Testis (tissue), 3 donors: ENCODE data around the gene KAT2B. TPM values are rescaled to one million over a fixed set of nuclear protein-coding genes. Genes with fewer than 3 reads are reported as not detected.

Experiments
- DNase-seq: peaks from one replicate; pipeline ENCODE4 v3.0.0-alpha.2; 2019
- H3K27ac ChIP-seq, 2 donors: fragments of 200-600 bp; sonication (generic); one replicate each; pipeline ENCODE4 v1.5.1; 2019
- H3K27me3 ChIP-seq: fragments of 200-600 bp; sonication (generic); one replicate; pipeline ENCODE4 v1.5.1; 2019
- H3K36me3 ChIP-seq: fragments of 200-600 bp; sonication (generic); one replicate; pipeline ENCODE4 v1.5.1; 2017; ENCODE audit warnings: low read depth; ENCODE audit errors: missing control alignments
- H3K4me1 ChIP-seq: fragments of 200-600 bp; sonication (generic); one replicate; pipeline ENCODE4 v1.5.1; 2019
- H3K4me3 ChIP-seq, 2 donors: fragments of 200-600 bp; sonication (generic); one replicate each; pipeline ENCODE4 v1.5.1; 2017 to 2019
- H3K9me3 ChIP-seq: fragments of 200-600 bp; sonication (generic); one replicate; pipeline ENCODE4 v1.5.1; 2017
- CTCF ChIP-seq, 3 experiments: fragments of 450-650 bp in 2 of 3; fragments of 200-600 bp in 1 of 3; sonication (generic) in 1 of 3; IDR thresholded peaks; one replicate each; pipeline ENCODE4 v1.5.1; 2016 to 2019; ENCODE audit warnings: antibody characterized with exemption in 3 of 3, mild to moderate bottlenecking in 2 of 3, moderate library complexity in 1 of 3
- POLR2A ChIP-seq: fragments of 450-650 bp; IDR thresholded peaks from one replicate; pipeline ENCODE4 v1.6.1; 2017; ENCODE audit warnings: antibody characterized with exemption, mild to moderate bottlenecking, moderate library complexity
- WGBS, 2 donors: methylation state at CpG; one replicate each; pipeline ENCODE4 v1.1.5; 2018; 5-methylcytosine and 5-hydroxymethylcytosine counted together
- intact Hi-C: fragments of 100-400 bp; cut with DNase I; formaldehyde crosslinking; loops from one replicate; pipeline ENCODE4 v1.15.1; 2023; ENCODE audit warnings: low total_unique reads
- polyA plus RNA-seq: library from polyadenylated mRNA; stranded (reverse); fragments of 350-450 nt; fragmentation: Illumina TruSeq; extraction: RNeasy Lipid Tissue Mini Kit (QIAGEN cat#74804); gene quantifications from one replicate; pipeline ENCODE4 v1.2.3, GENCODE V29; 2014; ENCODE audit warnings: low read depth, low replicate concordance; ENCODE audit not compliant: insufficient read depth
- total RNA-seq, 2 donors: library from RNA; depleted of rRNA; stranded (reverse); fragments of >200 nt; gene quantifications; one replicate each; pipeline ENCODE4 v1.2.3, GENCODE V29; 2016

Gene KAT2B
- total and polyA plus RNA-seq, 3 donors from 2014 or later = 5.3 to 9.9 (median 6.5) TPM

GRCh38 chr3:20068512-20069177 lies 28.4 kb downstream of the KAT2B start:
- no peak overlapping the region for H3K27ac ChIP-seq

GRCh38 chr3:20069178-20069532 lies 28.9 kb downstream of the KAT2B start:
- H3K27ac ChIP-seq = no peak overlapping the region

More at GRCh38 chr3:20068512-20069177, 28.4 kb downstream of the KAT2B start:
- Histone ChIP-seq H3K4me3 (no peak overlapping the region), H3K9me3 (no peaks in the 10 kb centered on the region), H3K4me1 (no peaks in the 10 kb centered on the region), H3K36me3 (no peaks in the 10 kb centered on the region), H3K27me3 (no peaks in the 10 kb centered on the region)
- TF ChIP-seq POLR2A = no peak
- TF ChIP-seq CTCF (IDR thresholded peaks at IDR 0.05) = no peak
- intact Hi-C loops = no loop called here
- WGBS, 2 donors = 81 to 82% methylated on average over 3 of the region's 3 CpGs
- DNase-seq = no peak

GRCh38 chr3:20071175-20071574 lies 30.9 kb downstream of the KAT2B start:
- Histone ChIP-seq H3K4me3 (no peak overlapping the region), H3K36me3 (no peaks in the 10 kb centered on the region), H3K27me3 (no peaks in the 10 kb centered on the region), H3K4me1 (no peaks in the 10 kb centered on the region), H3K27ac (no peak overlapping the region), H3K9me3 (no peaks in the 10 kb centered on the region)
- TF ChIP-seq POLR2A (no peak), CTCF (IDR thresholded peaks at IDR 0.05) (no peak)
- WGBS, 2 donors = 82 to 89% methylated on average over 2 of the region's 2 CpGs
- intact Hi-C loops = no loop called here
- no peak for DNase-seq

More at GRCh38 chr3:20069178-20069532, 28.9 kb downstream of the KAT2B start:
- intact Hi-C loops = no loop called here
- TF ChIP-seq POLR2A (no peak), CTCF (IDR thresholded peaks at IDR 0.05) (no peak)
- Histone ChIP-seq H3K9me3 (no peaks in the 10 kb centered on the region), H3K27me3 (no peaks in the 10 kb centered on the region), H3K4me3 (no peak overlapping the region), H3K36me3 (no peaks in the 10 kb centered on the region), H3K4me1 (no peaks in the 10 kb centered on the region)
- no peak for DNase-seq

GRCh38 chr3:20072422-20072821 lies 32.2 kb downstream of the KAT2B start:
- 82 to 86% methylated on average over 6 of the region's 6 CpGs for WGBS, 2 donors
- H3K27ac ChIP-seq = no peak overlapping the region
- no peak for DNase-seq
- no peaks in the 10 kb centered on the region for H3K27me3 ChIP-seq
- intact Hi-C loops = no loop called here
- H3K4me1 ChIP-seq = no peaks in the 10 kb centered on the region
- TF ChIP-seq CTCF (IDR thresholded peaks at IDR 0.05) (no peak), POLR2A (no peak)
- no peak overlapping the region for H3K4me3 ChIP-seq
- H3K36me3 ChIP-seq = no peaks in the 10 kb centered on the region
- no peaks in the 10 kb centered on the region for H3K9me3 ChIP-seq

GRCh38 chr3:20073068-20073467 lies 32.8 kb downstream of the KAT2B start:
- no peak overlapping the region for H3K27ac ChIP-seq
- H3K4me1 ChIP-seq = no peaks in the 10 kb centered on the region
- 84 to 86% methylated on average over 5 of the region's 5 CpGs for WGBS, 2 donors

More at GRCh38 chr3:20073068-20073467, 32.8 kb downstream of the KAT2B start:
- intact Hi-C loops = no loop called here
- TF ChIP-seq POLR2A (no peak), CTCF (IDR thresholded peaks at IDR 0.05) (no peak)
- DNase-seq = no peak
- Histone ChIP-seq H3K9me3 (no peaks in the 10 kb centered on the region), H3K4me3 (no peak overlapping the region), H3K27me3 (no peaks in the 10 kb centered on the region), H3K36me3 (no peaks in the 10 kb centered on the region)
